KMS-11 (cell line): ENCODE data around the gene LMAN1.

Source experiments
- H2AFZ ChIP-seq: fragments of 200-600 bp; sonication (generic); 2 replicates; pipeline ENCODE4 v1.6.1; 2016; ENCODE audit warnings: antibody characterized with exemption, mixed run types, low read depth
- H3K27ac ChIP-seq: fragments of 200-600 bp; sonication (generic); 2 replicates; pipeline ENCODE4 v1.6.1; 2016; ENCODE audit warnings: mild to moderate bottlenecking, mixed run types
- H3K27me3 ChIP-seq: fragments of 200-600 bp; sonication (generic); 2 replicates; pipeline ENCODE4 v1.6.1; 2017; ENCODE audit warnings: mild to moderate bottlenecking, low read depth, mixed run types, moderate library complexity; ENCODE audit not compliant: insufficient read depth
- H3K36me3 ChIP-seq: fragments of 200-600 bp; sonication (generic); 2 replicates; pipeline ENCODE4 v1.6.1; 2017; ENCODE audit warnings: mild to moderate bottlenecking, mixed run types; ENCODE audit not compliant: insufficient read depth
- H3K4me1 ChIP-seq: fragments of 200-600 bp; sonication (generic); 2 replicates; pipeline ENCODE4 v1.6.1; 2016; ENCODE audit warnings: mild to moderate bottlenecking, low read depth, mixed run types; ENCODE audit not compliant: poor library complexity, severe bottlenecking
- H3K4me2 ChIP-seq: fragments of 200-600 bp; sonication (generic); 2 replicates; pipeline ENCODE4 v1.7.0; 2016; ENCODE audit warnings: mild to moderate bottlenecking, mixed run types
- H3K4me3 ChIP-seq: fragments of 200-600 bp; sonication (generic); IDR thresholded peaks from 2 replicates; pipeline ENCODE4 v1.6.1; 2017; ENCODE audit warnings: low read depth, low read length, mixed read lengths; ENCODE audit not compliant: insufficient read depth
- H3K79me2 ChIP-seq: fragments of 200-600 bp; sonication (generic); 2 replicates; pipeline ENCODE4 v1.6.1; 2016; ENCODE audit warnings: low read depth, mixed run types; ENCODE audit not compliant: insufficient read depth
- H3K9ac ChIP-seq: fragments of 200-600 bp; sonication (generic); 2 replicates; pipeline ENCODE4 v1.6.1; 2016; ENCODE audit warnings: mild to moderate bottlenecking, mixed run types
- H4K20me1 ChIP-seq: fragments of 200-600 bp; sonication (generic); 2 replicates; pipeline ENCODE4 v1.6.1; 2016; ENCODE audit warnings: mild to moderate bottlenecking, mixed run types; ENCODE audit not compliant: insufficient read depth
- CTCF ChIP-seq: fragments of 200-600 bp; sonication (generic); conservative IDR thresholded peaks from 2 replicates; pipeline ENCODE4 v1.6.1; 2017; ENCODE audit warnings: low read depth, mild to moderate bottlenecking, antibody characterized with exemption, low read length, moderate library complexity, mixed read lengths

LMAN1 gene

GRCh38 chr18:59325965-59326364, 33.1 kb downstream of the LMAN1 start:
- Histone ChIP-seq H3K9ac (no peak overlapping the region), H3K4me2 (no peak overlapping the region), H2AFZ (no peak overlapping the region), H3K4me1 (no peaks in the 10 kb centered on the region), H3K27me3 (no peaks in the 10 kb centered on the region), H4K20me1 (no peaks in the 10 kb centered on the region), H3K27ac (no peak overlapping the region), H3K79me2 (no peaks in the 10 kb centered on the region), H3K36me3 (no peaks in the 10 kb centered on the region; the same call in 1 of the 2 replicates), H3K4me3 (no peak overlapping the region)
- TF ChIP-seq CTCF = no peak

- H3K4me2 ChIP-seq = no peak overlapping the region
- H3K9ac ChIP-seq = no peak overlapping the region
- H3K36me3 ChIP-seq = no peaks in the 10 kb centered on the region; the same call in 1 of the 2 replicates
- no peak overlapping the region for H3K27ac ChIP-seq
- H2AFZ ChIP-seq = no peak overlapping the region
- H3K27me3 ChIP-seq = no peaks in the 10 kb centered on the region
- TF ChIP-seq CTCF = no peak
- H3K4me1 ChIP-seq = no peaks in the 10 kb centered on the region
- no peaks in the 10 kb centered on the region for H3K79me2 ChIP-seq
- no peaks in the 10 kb centered on the region for H4K20me1 ChIP-seq
- H3K4me3 ChIP-seq = no peak overlapping the region
Observed at GRCh38 chr18:59324623-59324971, 34.5 kb downstream of the LMAN1 start.

GRCh38 chr18:59323931-59324622, 35.0 kb downstream of the LMAN1 start:
- Histone ChIP-seq H3K4me2 (no peak overlapping the region), H3K4me3 (no peak overlapping the region), H4K20me1 (no peaks in the 10 kb centered on the region), H3K9ac (no peak overlapping the region), H3K27ac (no peak overlapping the region), H3K79me2 (no peaks in the 10 kb centered on the region), H3K4me1 (no peaks in the 10 kb centered on the region), H3K27me3 (no peaks in the 10 kb centered on the region), H3K36me3 (no peaks in the 10 kb centered on the region), H2AFZ (no peak overlapping the region)
- TF ChIP-seq CTCF = no peak

- H3K9ac ChIP-seq = no peak within 1 kb of the TSS
- TF ChIP-seq CTCF = no peak
- no peaks in the 10 kb centered on the region for H3K4me1 ChIP-seq
- H3K4me2 ChIP-seq = no peak within 1 kb of the TSS
- H2AFZ ChIP-seq = no peak within 1 kb of the TSS
- H4K20me1 ChIP-seq = no peaks in the 10 kb centered on the region
- no peaks in the 10 kb centered on the region for H3K79me2 ChIP-seq
- H3K27me3 ChIP-seq = no peaks in the 10 kb centered on the region
- H3K36me3 ChIP-seq = no peaks in the 10 kb centered on the region
- no peak within 1 kb of the TSS for H3K27ac ChIP-seq
- no peak within 1 kb of the TSS for H3K4me3 ChIP-seq
Observed at GRCh38 chr18:59318460-59319050, 40.5 kb downstream of the LMAN1 start, which contains the start of gene CPLX4. CPLX4 (minus strand) TSS chr18:59318649; CDS start chr18:59318462, 187 bp downstream.
